Measurements from ENCODE around the gene MORC2. TPM values are rescaled to one million over a fixed set of nuclear protein-coding genes. Genes with fewer than 3 reads are reported as not detected.
A peak's percentile ranks its signal among the peaks of the same experiment; 100 is the strongest.

Gene MORC2
- 18.0 TPM for total RNA-seq
- long read RNA-seq, full-length matches to known transcripts = 34 of 45 reads
- long read RNA-seq, partial matches to known transcripts = 2 of 45 reads
- long read RNA-seq, other reads (novel, unspliced or antisense) = 9 of 45 reads

- Histone ChIP-seq H3K27ac (replicated peaks) (peak within 1 kb of the TSS; percentile 97), H3K4me3 (peak within 1 kb of the TSS; percentile 79), H3K4me1 (peaks cover 74% of the 10 kb centered on the region), H3K9me3 (replicated peaks) (peaks cover 47% of the 10 kb centered on the region), H3K36me3 (peaks cover 28% of the 10 kb centered on the region), H3K27me3 (ENCODE audit: low read depth) (no peaks in the 10 kb centered on the region)
- TF ChIP-seq CTCF (IDR thresholded peaks at IDR 0.05; ENCODE audit: borderline replicate concordance) = no peak
- intact Hi-C loops (cut with micrococcal nuclease) = no loop called here
- no peak for DNase-seq
These were observed at the start of gene MORC2 for GRCh38 chr22:30968015-30968923. MORC2 (minus strand) TSS chr22:30968774; CDS start chr22:30967889, 885 bp downstream.

GRCh38 chr22:31005535-31005934 lies 37.0 kb upstream of the MORC2 start:
- Histone ChIP-seq H3K27ac (replicated peaks) (no peak overlapping the region), H3K36me3 (no peaks in the 10 kb centered on the region), H3K4me1 (no peaks in the 10 kb centered on the region), H3K4me3 (no peak overlapping the region), H3K27me3 (ENCODE audit: low read depth) (no peaks in the 10 kb centered on the region), H3K9me3 (replicated peaks) (peaks cover 28% of the 10 kb centered on the region)
- no peak for DNase-seq
- intact Hi-C loops (cut with micrococcal nuclease) = no loop called here
- no peak for TF ChIP-seq CTCF (IDR thresholded peaks at IDR 0.05; ENCODE audit: borderline replicate concordance)

- Histone ChIP-seq H3K36me3 (no peaks in the 10 kb centered on the region), H3K9me3 (replicated peaks) (peaks cover 20% of the 10 kb centered on the region), H3K27me3 (ENCODE audit: low read depth) (no peaks in the 10 kb centered on the region), H3K4me3 (no peak overlapping the region), H3K27ac (replicated peaks) (no peak overlapping the region), H3K4me1 (no peaks in the 10 kb centered on the region)
- intact Hi-C loops (cut with micrococcal nuclease) = no loop called here
- no peak for TF ChIP-seq CTCF (IDR thresholded peaks at IDR 0.05; ENCODE audit: borderline replicate concordance)
- DNase-seq = no peak
These were observed 32.7 kb upstream of the MORC2 start for GRCh38 chr22:31001124-31001770.

GRCh38 chr22:30998329-30998728 lies 29.8 kb upstream of the MORC2 start:
- intact Hi-C loops (cut with micrococcal nuclease) = no loop called here
- Histone ChIP-seq H3K9me3 (replicated peaks) (no peaks in the 10 kb centered on the region), H3K4me3 (no peak overlapping the region), H3K27me3 (ENCODE audit: low read depth) (no peaks in the 10 kb centered on the region), H3K36me3 (no peaks in the 10 kb centered on the region), H3K27ac (replicated peaks) (no peak overlapping the region), H3K4me1 (no peaks in the 10 kb centered on the region)
- no peak for DNase-seq
- no peak for TF ChIP-seq CTCF (IDR thresholded peaks at IDR 0.05; ENCODE audit: borderline replicate concordance)

GRCh38 chr22:30996462-30996861 lies 27.9 kb upstream of the MORC2 start:
- no peak for DNase-seq
- no peaks in the 10 kb centered on the region for H3K4me1 ChIP-seq
- intact Hi-C loops (cut with micrococcal nuclease) = no loop called here

More at GRCh38 chr22:30996462-30996861, 27.9 kb upstream of the MORC2 start:
- Histone ChIP-seq H3K4me3 (no peak overlapping the region), H3K9me3 (replicated peaks) (peaks cover 7% of the 10 kb centered on the region), H3K27me3 (ENCODE audit: low read depth) (no peaks in the 10 kb centered on the region), H3K27ac (replicated peaks) (no peak overlapping the region), H3K36me3 (no peaks in the 10 kb centered on the region)
- TF ChIP-seq CTCF (IDR thresholded peaks at IDR 0.05; ENCODE audit: borderline replicate concordance) = no peak

Measured in left ventricle myocardium inferior (tissue), 1 donor.